Globus pallidus (tissue), 1 donor: ENCODE results near the gene MAP3K20.
A peak's percentile ranks its signal among the peaks of the same experiment; 100 is the strongest.
"Not testable (repeated sequence)": the region's sequence is repeated elsewhere in the genome, so short reads cannot be mapped to it uniquely, and the experiment has no call there.

ENCODE experiments used
- DNase-seq: peaks from one replicate; pipeline ENCODE4 v3.0.0-alpha.2; 2015; ENCODE audit warnings: low spot score

MAP3K20 gene

GRCh38 chr2:173235947-173236803 lies 160.5 kb downstream of the MAP3K20 start:
- no peak for DNase-seq

DNA sequence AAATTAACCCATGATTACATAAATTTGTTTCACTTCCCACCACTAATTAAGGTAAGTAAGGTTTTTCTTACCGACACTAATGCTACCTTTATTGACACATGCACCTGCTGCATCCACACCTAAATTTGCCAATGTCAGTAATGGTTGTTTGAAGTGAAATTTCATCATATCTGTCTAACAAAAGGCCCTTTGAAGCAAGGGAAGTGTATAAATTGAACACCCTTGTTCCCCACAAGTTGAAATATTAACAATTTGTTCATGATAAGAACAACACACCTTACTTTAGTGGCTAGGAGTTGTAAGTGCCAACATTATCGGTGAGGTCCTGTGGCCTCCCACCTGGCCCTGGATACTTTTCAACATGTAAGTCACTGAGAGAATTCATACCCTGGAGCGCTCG lies 162.7 kb downstream of the MAP3K20 start:
- no peak for DNase-seq

GRCh38 chr2:173238831-173239230 lies 163.2 kb downstream of the MAP3K20 start:
- no peak for DNase-seq

GRCh38 chr2:173239644-173240043 lies 164.0 kb downstream of the MAP3K20 start:
- DNase-seq = no peak

DNA sequence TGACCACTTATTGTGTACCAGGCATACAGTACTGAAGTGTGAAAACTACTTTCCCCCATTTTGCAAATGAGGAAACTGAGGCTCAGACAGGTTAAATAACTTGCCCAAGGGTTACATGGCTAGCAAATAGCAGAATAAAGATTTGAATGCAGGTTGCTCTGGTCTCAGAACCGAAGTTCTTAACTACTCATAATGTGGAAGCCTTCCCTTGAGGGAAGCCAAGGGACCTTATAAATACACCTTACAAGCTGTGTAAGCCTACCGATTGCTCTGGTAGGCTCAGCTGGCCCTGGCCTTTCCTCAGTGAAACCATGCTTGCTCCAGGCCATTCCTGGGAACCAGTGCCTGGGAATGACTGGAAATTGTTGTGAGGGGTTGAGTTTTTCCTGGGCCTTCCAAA lies 164.4 kb downstream of the MAP3K20 start:
- no peak for DNase-seq

GRCh38 chr2:173241643-173242042 lies 166.0 kb downstream of the MAP3K20 start:
- DNase-seq = no peak

DNA sequence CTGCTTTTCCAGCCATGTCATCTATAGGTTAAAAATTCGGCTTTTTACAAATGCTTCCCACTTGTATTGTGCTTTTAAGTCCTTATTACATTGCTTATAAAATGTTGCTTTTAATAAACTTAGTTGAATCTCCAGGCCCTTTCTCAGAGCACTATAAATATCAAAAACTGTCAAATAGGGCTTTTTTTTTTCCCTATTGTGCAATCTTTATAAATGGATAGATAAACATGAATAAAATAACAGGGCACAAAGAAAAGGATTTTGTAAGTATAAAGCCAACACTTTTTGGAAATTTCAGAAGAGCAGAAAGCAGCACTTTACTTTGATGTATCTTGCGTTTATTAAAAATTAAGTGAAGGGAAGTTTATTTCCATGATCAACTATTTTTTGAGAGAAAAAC lies 171.5 kb downstream of the MAP3K20 start:
- no peak for DNase-seq

- no peak for DNase-seq
Observed at GRCh38 chr2:173248381-173248780, 172.7 kb downstream of the MAP3K20 start.

- DNase-seq = no peak
Observed at GRCh38 chr2:173249661-173250641, 174.3 kb downstream of the MAP3K20 start.

DNA sequence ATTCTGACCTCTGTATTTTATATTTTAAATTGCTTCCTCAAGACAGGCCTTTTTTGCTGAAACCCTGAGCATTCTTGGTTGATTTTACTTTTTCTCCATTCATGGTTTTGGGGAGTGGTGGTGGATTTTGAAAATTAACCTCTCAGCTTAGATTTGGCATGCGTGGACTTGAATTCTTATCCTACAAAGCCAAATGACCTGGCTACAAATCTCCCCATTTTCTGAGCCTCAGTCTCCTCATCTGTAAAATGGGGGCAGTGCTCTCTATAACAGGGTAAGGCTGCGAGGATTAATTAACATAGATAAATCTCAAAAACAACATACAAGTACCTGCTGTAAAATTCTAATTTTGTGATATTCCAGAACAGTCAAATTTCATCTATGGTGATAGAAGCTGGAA lies 175.6 kb downstream of the MAP3K20 start:
- DNase-seq = no peak

- no peak for DNase-seq
Observed at GRCh38 chr2:173252581-173252980, 176.9 kb downstream of the MAP3K20 start.

DNA sequence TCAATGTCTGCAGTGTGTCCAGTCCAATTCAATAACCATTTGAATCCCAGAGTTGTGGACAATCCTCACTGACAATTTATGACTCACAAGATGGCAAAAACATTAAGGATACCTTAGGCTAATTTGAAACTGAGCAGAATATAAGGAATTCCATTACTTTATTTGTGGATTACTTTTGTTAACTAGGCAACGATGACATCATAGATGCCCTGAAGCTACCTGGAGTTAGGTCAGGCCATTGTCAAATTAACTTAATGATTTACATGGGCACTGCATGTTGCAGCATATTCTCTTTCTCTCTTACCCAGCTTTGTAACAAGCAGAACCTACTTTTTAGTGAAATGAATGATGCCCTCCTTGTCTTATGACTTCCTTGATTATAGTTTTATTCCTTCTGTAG lies 179.0 kb downstream of the MAP3K20 start:
- DNase-seq = no peak

- no peak for DNase-seq
Observed at GRCh38 chr2:173258701-173259100, 183.1 kb downstream of the MAP3K20 start.

DNA sequence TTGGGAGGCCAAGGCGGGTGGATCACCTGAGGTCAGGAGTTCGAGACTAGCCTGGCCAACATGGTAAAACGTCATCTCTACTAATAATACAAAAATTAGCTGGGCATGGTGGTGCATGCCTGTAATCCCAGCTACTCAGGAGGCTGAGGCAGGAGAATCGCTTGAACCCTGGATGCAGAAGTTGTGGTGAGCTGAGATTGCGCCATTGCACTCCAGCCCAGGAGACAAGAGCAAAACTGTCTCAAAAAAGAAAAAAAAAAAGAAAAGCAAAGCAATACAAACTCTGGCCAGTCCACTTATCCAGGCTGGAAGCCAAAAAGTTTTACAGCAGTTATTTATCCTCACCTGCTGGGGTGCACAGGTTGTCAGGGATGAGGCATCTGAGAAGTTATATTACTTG lies 186.7 kb downstream of the MAP3K20 start:
- DNase-seq = not testable (repeated sequence)

DNA sequence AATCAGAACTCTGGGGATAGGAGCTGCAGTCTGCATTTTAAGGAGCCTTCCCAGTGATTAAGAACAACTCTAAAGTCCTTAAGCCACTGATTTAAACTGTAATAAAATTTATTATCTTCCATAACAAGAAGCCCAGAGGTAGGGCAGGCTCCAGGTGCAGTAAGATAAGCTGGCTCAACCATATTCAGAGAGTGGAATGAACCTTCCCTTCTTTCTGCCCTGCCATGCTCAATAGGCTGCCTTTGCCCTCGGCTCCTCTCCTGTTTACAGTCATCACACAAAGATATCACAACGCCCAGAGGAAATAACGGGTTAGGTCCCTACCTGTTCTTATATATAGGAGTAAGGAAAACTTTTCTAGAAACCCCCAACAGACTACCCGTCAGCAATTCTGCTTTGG lies 188.5 kb downstream of the MAP3K20 start:
- no peak for DNase-seq

DNA sequence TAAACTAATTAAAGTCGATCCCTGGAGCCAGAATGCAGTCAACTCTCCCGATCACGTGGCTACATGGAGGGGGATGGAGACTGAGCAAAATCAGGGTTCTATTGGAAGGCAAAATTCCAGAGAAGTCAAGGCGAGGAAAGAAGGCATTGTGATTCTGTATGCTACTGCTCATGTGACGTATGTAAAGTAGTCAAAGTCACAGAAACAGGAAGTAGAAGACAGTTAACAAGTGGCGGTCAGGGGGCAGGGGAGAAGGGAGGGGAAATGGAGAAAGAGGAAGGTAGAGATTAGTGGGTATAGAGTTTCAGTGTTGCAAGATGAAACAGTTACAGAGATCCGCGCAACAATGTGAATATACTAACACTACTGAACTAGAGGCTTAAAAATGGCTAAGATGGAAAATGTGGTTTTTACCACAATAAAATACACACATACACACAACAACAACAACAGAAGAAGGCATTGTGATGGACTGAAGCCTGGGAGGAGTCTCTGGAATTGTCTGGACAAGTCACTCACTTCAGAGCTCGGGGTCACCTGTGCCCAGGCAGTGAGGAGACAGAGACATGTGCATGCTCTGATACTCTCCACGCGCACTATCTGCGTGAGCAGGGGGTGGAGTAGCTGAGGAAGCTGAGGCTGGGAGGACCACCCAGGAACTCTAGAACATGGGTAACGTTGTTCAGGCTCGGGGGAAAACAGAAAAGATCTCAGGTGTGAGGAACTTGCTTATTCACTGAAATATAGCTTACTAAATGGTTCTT lies 189.1 kb downstream of the MAP3K20 start:
- peak; percentile 39 for DNase-seq

GRCh38 chr2:173271135-173271534 lies 195.5 kb downstream of the MAP3K20 start:
- DNase-seq = no peak

GRCh38 chr2:173271825-173272224 lies 196.2 kb downstream of the MAP3K20 start:
- DNase-seq = no peak

DNA sequence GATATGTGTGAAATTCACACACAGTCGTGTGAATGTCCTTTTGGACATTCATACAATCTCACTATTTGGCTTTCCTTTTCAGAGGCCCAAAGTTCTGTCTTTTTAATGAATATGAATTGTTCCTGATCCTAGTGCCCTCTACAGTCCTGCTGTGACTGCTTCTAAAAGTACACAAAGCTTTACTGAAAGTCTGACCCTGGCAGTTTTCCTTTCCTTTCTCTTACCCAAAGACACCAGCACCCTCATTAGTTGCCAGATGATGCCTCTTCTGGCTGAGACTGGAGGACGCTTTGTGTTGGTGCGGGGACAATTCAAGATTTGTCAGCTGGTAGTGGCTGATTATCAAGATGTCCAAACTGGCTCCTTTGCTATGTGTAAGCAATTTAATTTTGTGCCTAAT lies 197.2 kb downstream of the MAP3K20 start:
- no peak for DNase-seq

- no peak for DNase-seq
Observed at GRCh38 chr2:173278794-173279526, 203.3 kb downstream of the MAP3K20 start.

DNA sequence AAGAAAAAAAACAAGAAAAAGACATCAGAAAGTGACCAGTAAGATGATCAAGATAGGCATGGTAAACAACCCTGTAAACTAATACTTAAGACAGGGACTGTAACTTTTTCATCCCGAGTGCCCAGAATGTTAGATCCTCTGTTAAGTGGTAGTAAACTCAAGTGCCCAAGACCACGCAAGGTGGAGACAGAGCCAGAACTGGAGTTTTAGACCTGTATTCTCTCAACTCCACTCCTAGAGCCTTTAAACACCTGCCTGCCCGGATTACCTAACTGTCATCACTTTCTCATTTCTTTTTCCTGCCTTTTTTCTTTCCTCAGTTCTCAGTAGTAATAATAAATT lies 203.9 kb downstream of the MAP3K20 start:
- no peak for DNase-seq

GRCh38 chr2:173280853-173281252 lies 205.2 kb downstream of the MAP3K20 start:
- DNase-seq = no peak
